Testis (tissue), 2 donors: ENCODE measurements around the gene COQ7.

Experiments
- POLR2A ChIP-seq: fragments of 450-650 bp; IDR thresholded peaks from one replicate; pipeline ENCODE4 v1.6.1; 2017; ENCODE audit warnings: antibody characterized with exemption, mild to moderate bottlenecking, moderate library complexity
- TF ChIP-seq, protein P1 (sequence below), 3 experiments: fragments of 450-650 bp in 2 of 3; fragments of 200-600 bp in 1 of 3; sonication (generic) in 1 of 3; IDR thresholded peaks; one replicate each; pipeline ENCODE4 v1.5.1; 2016 to 2019; ENCODE audit warnings: antibody characterized with exemption in 3 of 3, mild to moderate bottlenecking in 2 of 3, moderate library complexity in 1 of 3

GRCh38 chr16:19046062-19046461 lies 21.4 kb upstream of the COQ7 start:
- TF ChIP-seq, protein P1, sequence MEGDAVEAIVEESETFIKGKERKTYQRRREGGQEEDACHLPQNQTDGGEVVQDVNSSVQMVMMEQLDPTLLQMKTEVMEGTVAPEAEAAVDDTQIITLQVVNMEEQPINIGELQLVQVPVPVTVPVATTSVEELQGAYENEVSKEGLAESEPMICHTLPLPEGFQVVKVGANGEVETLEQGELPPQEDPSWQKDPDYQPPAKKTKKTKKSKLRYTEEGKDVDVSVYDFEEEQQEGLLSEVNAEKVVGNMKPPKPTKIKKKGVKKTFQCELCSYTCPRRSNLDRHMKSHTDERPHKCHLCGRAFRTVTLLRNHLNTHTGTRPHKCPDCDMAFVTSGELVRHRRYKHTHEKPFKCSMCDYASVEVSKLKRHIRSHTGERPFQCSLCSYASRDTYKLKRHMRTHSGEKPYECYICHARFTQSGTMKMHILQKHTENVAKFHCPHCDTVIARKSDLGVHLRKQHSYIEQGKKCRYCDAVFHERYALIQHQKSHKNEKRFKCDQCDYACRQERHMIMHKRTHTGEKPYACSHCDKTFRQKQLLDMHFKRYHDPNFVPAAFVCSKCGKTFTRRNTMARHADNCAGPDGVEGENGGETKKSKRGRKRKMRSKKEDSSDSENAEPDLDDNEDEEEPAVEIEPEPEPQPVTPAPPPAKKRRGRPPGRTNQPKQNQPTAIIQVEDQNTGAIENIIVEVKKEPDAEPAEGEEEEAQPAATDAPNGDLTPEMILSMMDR (IDR thresholded peaks at IDR 0.05): no peak
- no peak for TF ChIP-seq POLR2A
